Mammary epithelial cell (primary cell): ENCODE data around the gene ADAMTS17.

Experiments used
- EZH2 ChIP-seq: IDR thresholded peaks from 2 replicates; pipeline ENCODE4 v1.6.1; 2012; ENCODE audit warnings: low read length, inconsistent platforms, borderline replicate concordance
- TF ChIP-seq, protein P1 (sequence below), 2 donors: IDR thresholded peaks in 1 of 2; conservative IDR thresholded peaks in 1 of 2; 2 replicates each; pipeline ENCODE4 v1.5.1; 2011 to 2012; ENCODE audit warnings: inconsistent platforms in 2 of 2, low read length in 2 of 2, mild to moderate bottlenecking in 2 of 2, control low read depth in 1 of 2, low read depth in 1 of 2; ENCODE audit not compliant: insufficient read depth in 1 of 2; ENCODE audit errors: extremely low read depth in 1 of 2

DNA sequence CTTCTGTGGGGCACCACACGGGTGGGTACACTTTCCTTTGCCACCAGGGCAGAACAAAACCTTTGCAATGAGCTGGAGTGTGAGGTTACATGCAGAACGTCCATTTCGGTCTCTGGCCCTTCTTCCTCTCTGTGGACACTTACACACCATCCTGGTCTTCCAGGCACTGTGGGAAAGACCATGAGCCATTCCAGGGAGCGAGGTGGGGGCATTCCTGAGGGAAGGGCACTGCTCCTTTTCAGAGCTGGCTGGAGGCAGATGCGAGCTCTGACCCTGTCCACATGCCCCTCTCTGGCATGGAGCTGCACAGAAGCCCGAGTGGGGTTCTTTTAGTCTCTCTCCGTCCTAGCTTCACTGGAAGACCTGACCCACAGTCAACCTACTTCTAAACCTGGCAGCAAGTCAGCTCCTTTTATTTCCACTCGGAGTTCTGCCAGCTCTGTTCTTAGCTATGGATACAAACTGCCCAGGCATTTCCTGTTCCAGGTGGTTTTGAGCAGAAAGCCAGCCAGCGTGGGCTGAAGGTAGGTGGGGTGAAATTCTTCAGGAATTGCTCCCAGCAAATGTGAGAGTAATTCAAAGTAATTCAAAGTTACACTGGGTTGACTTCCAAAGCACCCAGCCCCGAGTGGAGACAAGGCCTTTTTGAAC lies 281.4 kb downstream of the ADAMTS17 start:
- TF ChIP-seq, protein P1, sequence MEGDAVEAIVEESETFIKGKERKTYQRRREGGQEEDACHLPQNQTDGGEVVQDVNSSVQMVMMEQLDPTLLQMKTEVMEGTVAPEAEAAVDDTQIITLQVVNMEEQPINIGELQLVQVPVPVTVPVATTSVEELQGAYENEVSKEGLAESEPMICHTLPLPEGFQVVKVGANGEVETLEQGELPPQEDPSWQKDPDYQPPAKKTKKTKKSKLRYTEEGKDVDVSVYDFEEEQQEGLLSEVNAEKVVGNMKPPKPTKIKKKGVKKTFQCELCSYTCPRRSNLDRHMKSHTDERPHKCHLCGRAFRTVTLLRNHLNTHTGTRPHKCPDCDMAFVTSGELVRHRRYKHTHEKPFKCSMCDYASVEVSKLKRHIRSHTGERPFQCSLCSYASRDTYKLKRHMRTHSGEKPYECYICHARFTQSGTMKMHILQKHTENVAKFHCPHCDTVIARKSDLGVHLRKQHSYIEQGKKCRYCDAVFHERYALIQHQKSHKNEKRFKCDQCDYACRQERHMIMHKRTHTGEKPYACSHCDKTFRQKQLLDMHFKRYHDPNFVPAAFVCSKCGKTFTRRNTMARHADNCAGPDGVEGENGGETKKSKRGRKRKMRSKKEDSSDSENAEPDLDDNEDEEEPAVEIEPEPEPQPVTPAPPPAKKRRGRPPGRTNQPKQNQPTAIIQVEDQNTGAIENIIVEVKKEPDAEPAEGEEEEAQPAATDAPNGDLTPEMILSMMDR (conservative IDR thresholded peaks at IDR 0.05 in 1 of 2, IDR thresholded peaks at IDR 0.05 in 1 of 2; ENCODE audit: extremely low read depth in 1 of 2, insufficient read depth in 1 of 2, low read depth in 1 of 2, low read length in 2 of 2) = no peak
- no peak for TF ChIP-seq EZH2
